Measurements from ENCODE around the gene ZEB1.

DNA sequence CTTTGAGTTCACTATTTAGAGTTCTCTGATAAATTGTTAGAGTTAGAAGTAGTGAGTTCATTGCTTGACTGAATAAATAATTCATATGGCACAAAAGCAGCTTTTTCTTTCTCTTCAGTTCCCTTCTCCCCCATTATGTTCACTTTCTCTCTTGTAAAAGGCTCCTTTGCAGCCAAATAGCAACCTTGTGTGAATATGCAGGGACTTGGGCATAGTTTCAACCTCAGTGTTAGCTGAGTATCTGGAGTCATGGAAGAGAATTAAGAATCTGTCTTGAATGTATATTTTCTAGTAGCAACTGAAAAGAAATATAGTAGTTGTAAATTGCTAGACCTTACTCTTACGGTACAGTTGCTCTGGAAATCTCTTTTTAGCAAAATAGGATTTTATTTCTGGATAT, 31.9 kb downstream of the ZEB1 start:
- no peak for TF ChIP-seq POLR2A (IDR thresholded peaks at IDR 0.05)
- TF ChIP-seq, protein P1, sequence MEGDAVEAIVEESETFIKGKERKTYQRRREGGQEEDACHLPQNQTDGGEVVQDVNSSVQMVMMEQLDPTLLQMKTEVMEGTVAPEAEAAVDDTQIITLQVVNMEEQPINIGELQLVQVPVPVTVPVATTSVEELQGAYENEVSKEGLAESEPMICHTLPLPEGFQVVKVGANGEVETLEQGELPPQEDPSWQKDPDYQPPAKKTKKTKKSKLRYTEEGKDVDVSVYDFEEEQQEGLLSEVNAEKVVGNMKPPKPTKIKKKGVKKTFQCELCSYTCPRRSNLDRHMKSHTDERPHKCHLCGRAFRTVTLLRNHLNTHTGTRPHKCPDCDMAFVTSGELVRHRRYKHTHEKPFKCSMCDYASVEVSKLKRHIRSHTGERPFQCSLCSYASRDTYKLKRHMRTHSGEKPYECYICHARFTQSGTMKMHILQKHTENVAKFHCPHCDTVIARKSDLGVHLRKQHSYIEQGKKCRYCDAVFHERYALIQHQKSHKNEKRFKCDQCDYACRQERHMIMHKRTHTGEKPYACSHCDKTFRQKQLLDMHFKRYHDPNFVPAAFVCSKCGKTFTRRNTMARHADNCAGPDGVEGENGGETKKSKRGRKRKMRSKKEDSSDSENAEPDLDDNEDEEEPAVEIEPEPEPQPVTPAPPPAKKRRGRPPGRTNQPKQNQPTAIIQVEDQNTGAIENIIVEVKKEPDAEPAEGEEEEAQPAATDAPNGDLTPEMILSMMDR (IDR thresholded peaks at IDR 0.05), result no peak

Data from breast epithelium (tissue), 3 donors.